GM21825 (cell line): ENCODE data around the gene NFIA.
A peak's percentile ranks its signal among the peaks of the same experiment; 100 is the strongest.
"Not testable (repeated sequence)": the region's sequence is repeated elsewhere in the genome, so short reads cannot be mapped to it uniquely, and the experiment has no call there.

ENCODE experiments used
- ATAC-seq: cut with Tn5 transposase; IDR thresholded peaks from one replicate; pipeline ENCODE4 v1.9.1; 2021; ENCODE audit warnings: mild to moderate bottlenecking, moderate library complexity; ENCODE audit not compliant: unreplicated experiment

Gene NFIA

GRCh38 chr1:61058483-61059245 lies 23.7 kb upstream of the NFIA start:
- ATAC-seq = no peak

GRCh38 chr1:61061601-61062000 lies 20.8 kb upstream of the NFIA start:
- not testable (repeated sequence) for ATAC-seq

GRCh38 chr1:61064673-61065072 lies 17.7 kb upstream of the NFIA start:
- ATAC-seq = no peak

- no peak for ATAC-seq
Measured at GRCh38 chr1:61067446-61068019, 14.8 kb upstream of the NFIA start.

- no peak for ATAC-seq
Measured at GRCh38 chr1:61070054-61070453, 12.3 kb upstream of the NFIA start.

GRCh38 chr1:61071205-61072130 lies 10.9 kb upstream of the NFIA start:
- no peak for ATAC-seq

- no peak for ATAC-seq
Measured at GRCh38 chr1:61073871-61074270, 8.5 kb upstream of the NFIA start.

GRCh38 chr1:61075833-61076232 lies 6.5 kb upstream of the NFIA start:
- not testable (repeated sequence) for ATAC-seq

- peak; percentile 72 for ATAC-seq
Measured at GRCh38 chr1:61076728-61077675, 5.4 kb upstream of the NFIA start.

- ATAC-seq = peak; percentile 72
Measured at GRCh38 chr1:61077676-61078541, 4.5 kb upstream of the NFIA start.

- no peak for ATAC-seq
Measured at GRCh38 chr1:61078618-61079295, 3.6 kb upstream of the NFIA start.

GRCh38 chr1:61079296-61079897 lies 3.0 kb upstream of the NFIA start:
- ATAC-seq = no peak

GRCh38 chr1:61079898-61080336 lies 2.4 kb upstream of the NFIA start:
- no peak for ATAC-seq

- ATAC-seq = no peak
Measured at GRCh38 chr1:61080413-61081143, 1.8 kb upstream of the NFIA start.

- no peak for ATAC-seq
Measured at GRCh38 chr1:61081144-61081685, 1.1 kb upstream of the NFIA start.

GRCh38 chr1:61081686-61082310 lies 563 bp upstream of the NFIA start:
- no peak for ATAC-seq
